Ammon's horn (tissue), 1 donor: ENCODE results near the gene PRRG2.

ENCODE experiments used
- DNase-seq: peaks from one replicate; pipeline ENCODE4 v3.0.0-alpha.2; 2016; ENCODE audit warnings: low spot score

Gene PRRG2

DNA sequence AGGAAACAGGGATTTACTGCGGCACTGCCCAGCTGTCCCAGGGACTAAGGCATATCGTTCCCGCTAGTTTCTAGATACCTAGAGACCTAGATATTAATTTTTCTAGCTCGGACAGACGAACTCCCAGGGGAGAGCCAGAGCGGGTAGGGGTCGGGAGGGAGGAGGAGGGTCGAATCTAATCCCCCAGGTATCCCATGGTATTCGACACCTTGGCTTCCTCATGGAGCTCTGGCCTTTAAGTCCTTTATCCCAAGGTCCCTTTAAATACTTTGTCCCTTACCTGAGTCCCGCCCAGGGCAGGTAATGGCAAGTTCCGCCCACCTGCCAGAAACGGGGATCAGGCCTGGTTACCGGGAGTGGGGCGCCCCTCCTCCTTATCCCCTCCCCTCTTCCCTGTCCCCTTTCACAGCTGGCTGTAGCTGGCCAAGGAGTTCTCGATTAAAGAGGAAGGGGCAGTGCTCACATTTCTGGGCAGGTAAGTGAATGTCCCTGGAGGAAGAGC lies at the start of gene PRRG2:
Gene PRRG2 (plus strand): TSS at position 310 of the 502 bp plus-strand sequence. CDS start 1,904 bp downstream, outside the sequence.
- DNase-seq: no peak

DNA sequence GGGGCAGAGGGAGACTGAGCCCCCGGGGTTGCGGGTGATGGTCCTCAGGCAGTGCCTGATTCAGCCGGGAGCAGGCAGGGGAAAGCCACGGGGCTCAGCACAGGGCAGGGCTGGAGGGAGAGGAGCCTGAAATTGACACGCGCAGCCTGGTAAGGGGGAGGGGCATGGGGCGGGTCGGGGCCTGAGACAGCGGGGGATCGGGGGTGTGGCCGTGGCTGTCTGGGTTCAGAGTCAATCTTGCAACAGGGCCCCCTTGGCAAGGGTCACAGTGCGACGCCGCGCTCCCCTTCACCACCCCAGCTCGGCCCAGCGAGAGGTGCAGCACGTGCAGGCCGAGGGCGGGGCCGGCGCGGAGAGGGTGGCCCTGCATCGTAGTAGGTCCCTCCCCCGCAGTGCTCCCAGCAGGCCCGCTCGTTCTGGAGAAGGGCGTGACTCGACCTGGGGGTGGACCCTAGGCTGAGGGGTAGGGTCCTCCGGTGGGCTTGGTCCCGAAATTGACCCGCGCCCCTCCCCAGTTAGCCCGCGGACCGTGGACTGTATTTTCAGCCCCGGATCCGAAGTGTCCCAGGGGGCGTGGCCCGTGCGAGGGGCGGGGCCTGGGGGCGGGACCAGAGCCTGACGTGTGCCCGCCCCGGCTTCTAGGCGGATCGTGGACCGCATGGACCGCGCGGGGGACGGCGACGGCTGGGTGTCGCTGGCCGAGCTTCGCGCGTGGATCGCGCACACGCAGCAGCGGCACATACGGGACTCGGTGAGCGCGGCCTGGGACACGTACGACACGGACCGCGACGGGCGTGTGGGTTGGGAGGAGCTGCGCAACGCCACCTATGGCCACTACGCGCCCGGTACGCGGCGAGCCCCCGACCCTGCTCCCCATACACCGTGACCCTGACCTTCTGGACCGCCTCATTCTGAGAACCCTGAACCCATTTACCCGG lies 47.3 kb upstream of the PRRG2 start:
- DNase-seq: peak; percentile 72

DNA sequence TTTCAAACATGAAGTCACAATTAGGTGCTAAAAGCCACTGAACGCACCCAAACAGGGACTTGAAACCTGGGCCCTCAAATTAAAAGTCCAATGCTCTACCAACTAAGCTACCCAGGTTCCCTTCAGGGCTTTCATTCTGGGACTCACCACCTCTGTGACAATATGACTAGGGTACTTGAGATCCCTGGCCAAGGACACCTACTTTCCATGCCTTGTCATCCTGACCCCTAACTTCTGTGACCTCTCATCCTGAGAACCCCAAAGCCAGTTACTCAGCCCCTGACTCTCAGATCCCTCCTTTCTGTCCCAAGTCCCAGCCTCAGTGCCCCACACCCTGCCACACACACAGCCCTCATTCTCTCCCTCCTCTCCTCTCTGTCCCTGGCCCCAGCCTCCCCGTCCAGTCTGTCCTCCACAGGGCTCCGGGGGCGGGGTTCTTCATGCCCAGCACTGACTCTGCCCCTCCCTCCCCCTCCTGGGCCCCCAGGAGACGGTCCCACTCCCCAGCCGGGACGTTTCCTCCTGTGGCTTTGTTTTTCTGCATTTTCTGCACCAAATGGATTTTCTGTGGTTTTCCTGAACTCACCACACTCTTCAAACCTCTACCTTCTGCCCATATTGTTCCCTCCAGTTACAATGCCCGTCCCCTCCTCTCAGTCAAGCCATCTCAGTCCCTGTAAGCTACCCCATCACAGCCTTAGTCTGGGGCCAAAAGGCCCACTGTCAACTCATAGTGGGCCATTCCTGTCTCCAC lies 46.3 kb upstream of the PRRG2 start:
- no peak for DNase-seq

DNA sequence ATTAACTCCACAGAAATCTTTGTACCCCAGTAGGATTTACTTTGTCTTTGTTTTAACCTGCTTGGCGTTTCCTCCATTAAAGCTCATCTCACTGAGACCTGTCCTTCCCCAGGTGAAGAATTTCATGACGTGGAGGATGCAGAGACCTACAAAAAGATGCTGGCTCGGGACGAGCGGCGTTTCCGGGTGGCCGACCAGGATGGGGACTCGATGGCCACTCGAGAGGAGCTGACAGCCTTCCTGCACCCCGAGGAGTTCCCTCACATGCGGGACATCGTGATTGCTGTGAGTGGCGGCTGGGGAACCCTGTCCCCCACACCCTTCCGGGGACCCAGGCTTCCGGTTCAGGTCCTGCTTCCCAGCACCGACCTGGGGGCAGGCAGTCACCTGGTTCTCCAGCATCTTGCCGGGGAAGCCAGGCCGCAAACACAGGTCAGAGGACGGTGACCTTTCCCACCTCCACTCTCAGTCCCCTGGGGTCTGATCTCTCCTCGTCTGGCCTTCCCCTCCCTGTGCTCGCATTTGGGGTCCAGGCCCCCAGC lies 44.1 kb upstream of the PRRG2 start:
- DNase-seq: no peak

DNA sequence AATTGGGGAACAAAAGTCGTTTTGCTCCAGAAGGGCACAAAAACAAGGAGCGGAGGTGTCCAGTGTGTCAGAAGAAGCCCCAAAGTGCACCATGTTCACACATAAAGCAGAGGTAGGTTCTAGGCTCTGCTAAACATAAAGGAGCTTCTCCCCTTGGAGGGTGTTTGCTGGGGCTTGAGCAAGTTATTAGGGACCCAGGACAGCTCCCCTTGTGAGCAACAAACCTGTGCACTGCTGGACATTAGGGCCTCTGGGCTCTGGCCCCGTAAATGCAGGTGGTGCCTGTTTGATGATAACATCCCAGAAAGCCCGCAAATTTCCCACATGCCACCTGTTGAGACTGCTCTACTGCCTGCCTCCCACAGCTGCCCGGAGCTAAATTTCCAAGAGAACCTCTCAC lies 42.5 kb upstream of the PRRG2 start:
- no peak for DNase-seq

DNA sequence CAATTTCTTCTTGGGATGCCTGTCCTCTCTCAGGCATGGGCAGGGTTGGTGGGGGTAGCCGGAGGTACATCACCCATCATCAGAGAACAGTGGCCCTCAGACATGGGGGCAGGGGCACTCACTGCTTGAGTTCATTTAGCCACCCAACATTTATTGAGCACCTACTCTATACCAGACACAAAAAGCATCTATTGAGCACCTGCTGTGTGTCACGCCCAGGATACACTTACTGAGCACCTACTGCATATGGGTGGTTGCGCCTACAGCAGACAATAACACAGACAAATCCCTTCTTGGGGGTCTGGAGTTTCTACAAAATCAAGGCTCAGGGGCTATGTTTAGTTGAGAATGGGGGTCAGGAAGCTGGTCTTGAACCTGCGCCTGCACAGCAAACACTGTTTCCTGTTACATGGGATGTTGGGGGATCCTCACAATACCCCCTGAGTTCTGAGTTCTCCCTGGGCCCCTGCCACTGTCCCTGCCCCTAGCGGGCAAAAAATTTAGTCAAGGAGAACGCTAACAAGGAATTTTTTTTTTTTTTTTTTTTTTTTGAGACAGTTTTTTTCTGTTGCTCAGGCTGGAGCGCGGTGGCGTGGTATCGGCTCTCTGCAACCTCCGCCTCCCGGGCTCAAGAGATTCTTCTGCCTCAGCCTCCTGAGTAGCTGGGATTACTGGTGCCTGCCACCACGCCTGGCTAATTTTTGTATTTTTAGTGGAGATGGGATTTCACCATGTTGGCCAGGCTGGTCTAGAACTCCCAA lies 41.7 kb upstream of the PRRG2 start:
- no peak for DNase-seq

DNA sequence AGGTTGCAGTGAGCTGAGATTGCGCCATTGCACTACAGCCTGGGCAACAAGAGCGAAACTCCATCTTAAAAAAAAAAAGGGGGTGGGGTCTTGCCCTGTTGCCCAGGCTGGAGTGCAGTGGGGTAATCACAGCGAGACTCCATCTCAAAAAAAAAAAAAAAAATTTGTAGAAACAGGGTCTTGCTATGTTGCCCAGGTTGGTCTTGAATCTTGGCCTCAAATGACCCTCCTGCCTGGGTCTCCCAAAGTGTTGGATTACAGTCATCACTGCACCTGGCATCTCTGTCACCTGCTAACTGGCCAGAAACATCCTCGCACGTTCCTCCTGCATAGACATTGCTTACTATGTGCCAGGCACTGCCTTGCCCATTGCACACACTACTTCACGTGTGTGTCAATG lies 39.2 kb upstream of the PRRG2 start:
- DNase-seq: no peak

DNA sequence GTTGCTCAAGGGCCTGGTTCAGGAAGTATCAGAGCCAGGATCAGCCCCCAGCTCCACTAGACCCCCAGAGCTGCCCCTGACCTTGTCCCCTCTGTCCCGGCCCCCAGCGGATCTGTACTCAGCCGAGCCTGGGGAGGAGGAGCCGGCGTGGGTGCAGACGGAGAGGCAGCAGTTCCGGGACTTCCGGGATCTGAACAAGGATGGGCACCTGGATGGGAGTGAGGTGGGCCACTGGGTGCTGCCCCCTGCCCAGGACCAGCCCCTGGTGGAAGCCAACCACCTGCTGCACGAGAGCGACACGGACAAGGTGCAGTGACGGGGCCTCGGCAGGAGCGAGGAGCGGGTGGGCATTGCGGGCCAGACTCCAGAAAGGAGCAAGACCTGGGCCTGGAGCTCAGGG lies 38.7 kb upstream of the PRRG2 start:
- DNase-seq: no peak

DNA sequence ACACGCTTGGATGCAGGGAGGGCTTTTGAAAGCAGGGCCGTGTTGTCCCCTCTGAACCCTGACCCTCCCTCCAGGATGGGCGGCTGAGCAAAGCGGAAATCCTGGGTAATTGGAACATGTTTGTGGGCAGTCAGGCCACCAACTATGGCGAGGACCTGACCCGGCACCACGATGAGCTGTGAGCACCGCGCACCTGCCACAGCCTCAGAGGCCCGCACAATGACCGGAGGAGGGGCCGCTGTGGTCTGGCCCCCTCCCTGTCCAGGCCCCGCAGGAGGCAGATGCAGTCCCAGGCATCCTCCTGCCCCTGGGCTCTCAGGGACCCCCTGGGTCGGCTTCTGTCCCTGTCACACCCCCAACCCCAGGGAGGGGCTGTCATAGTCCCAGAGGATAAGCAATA lies 38.1 kb upstream of the PRRG2 start:
- DNase-seq: no peak

DNA sequence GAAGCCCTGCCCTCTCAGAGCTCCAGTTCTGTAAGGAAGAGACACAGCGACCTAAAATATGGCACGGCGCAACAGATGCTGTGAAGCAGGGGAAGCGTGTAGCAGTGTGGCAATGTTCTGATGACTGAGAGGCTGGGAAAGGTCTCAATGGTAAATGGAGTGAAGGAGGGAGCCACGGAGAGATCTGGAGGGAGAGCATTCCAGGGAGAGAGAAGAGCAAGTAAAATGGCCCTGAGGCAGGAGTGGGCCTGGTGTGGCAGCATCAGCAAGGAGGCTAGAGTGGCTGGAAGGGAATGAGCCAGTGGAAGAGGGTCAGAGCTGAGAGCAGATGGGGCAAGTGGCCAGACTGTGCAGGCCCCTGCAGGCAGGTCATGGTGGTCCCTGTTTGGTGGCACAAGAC lies 37.0 kb upstream of the PRRG2 start:
- no peak for DNase-seq

DNA sequence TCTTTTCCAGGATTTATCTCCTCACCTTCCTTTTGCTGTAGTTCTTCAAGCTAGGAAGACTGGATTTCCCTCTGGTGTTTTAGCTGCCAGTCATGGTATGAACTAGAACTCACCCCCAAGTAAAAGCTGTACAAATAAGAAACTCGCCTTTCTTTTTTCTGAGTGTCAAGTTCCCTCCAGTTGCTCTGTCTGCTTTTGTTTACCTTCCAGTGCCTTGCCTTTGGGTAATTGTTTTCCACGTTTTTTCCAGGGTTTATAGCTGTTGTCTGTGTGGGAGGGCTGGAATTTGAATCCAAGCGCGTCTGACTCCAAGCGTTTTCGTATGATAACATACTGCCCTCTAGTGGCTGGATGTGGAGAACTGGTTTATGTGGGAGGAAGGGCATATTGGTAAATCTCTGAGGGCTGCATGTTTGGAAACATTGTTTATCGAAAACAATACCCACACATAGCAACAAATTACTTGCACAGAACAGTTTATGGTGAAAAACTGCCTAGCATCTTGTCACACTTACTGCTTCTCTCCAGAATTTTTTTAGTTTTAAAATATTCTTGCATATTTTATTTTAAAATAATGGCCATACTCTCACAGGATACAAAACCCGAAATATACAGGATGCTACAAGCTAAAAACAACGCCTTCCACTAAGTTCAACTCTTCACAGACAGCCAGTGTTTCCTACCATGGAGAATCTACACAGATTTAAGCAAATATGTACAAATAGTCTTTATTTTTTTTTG lies 34.1 kb upstream of the PRRG2 start:
- peak; percentile 92 for DNase-seq

DNA sequence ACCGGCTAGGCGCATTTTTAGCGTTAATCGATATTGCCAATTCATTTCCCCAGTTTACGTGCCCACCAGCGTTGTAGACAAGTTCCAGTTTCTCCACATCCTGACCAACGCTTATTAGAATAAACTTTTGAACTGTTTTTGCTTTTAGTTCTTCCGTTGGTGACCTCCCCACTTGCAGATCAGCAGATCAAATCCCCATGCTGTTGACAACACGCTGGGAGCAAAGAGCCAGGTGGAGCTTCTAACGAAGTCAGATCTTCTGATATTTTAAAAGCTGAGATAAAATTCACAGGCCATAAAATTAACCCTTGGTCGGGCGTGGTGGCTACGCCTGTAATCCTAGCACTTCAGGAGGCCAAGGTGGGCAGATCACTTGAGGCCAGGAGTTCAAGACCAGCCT lies 32.1 kb upstream of the PRRG2 start:
- DNase-seq: no peak

DNA sequence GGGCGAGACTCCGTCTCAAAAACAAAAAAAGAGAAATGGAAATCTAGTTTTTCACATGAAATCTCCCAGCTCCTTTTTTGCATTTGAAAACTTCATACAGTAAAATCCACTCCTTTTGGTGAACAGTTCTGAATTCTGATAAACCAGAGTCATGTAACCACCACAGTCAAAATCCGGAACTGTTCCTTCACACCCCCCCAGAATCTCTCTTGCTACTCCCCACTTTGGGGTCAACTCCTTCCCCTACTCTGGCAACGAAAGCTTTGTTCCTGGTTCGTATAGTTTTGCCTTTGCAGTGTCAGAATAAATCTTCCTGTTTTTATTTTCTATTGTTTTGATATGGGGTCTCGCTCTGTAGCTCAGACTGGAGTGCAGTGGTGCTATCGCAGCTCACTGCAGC lies 29.6 kb upstream of the PRRG2 start:
- peak; percentile 20 for DNase-seq

DNA sequence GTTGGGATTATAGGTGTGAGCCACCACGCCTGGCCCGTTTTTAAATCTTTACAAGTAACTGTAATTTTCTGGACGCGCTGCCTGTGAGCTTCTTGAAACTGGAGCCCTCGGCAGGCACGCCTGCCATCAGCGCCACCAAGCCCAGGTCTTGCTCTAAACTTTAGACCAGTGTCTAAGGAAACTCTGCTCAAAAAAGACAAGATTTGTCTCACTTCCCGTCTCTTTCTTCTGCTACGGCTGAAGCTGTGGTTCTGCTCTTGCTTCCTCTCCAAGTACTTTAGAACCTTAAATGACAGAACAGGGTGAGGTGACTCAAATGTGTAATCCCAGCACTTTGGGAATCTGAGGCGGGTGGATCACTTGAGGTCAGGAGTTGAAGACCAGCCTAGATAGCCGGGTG lies 28.4 kb upstream of the PRRG2 start:
- DNase-seq: peak; percentile 53

DNA sequence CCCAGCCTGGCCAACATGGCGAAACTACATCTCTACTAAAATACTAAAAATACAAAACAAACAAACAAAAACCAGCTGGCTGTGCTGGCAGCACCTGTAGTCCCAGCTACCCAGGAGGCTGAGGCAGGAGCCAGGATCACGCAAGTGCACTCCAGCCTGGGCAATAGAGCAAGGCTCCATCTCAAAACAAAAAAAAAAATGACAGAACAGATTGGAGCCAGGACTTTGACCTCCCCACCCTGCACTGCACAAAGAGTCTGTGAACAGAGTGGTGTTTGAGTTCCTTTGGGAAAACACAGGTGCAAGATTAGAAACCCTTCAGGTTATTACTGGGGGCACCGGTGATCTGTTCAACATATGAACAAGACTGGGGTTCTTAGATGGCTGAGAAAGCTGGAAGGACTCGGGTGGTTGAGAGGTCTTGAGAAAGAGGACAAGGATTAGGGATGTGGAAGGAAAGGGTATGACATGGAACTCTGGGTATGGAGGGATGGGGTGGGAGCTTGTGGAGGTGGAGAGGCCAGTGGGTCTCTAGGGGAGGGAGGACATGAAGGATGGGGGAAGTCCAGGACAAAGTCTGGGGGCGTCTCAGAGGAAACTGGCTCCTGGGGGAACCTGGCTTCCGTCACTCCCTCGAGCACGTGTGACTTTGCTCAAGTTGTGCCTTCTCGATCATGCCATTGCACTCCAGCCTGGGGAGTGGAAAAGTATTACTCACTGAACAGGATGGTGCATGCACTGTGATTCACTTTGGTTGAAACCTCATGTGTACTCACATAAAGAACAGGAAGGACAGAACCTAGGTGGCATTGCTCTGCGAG lies 27.5 kb upstream of the PRRG2 start:
- DNase-seq: no peak

DNA sequence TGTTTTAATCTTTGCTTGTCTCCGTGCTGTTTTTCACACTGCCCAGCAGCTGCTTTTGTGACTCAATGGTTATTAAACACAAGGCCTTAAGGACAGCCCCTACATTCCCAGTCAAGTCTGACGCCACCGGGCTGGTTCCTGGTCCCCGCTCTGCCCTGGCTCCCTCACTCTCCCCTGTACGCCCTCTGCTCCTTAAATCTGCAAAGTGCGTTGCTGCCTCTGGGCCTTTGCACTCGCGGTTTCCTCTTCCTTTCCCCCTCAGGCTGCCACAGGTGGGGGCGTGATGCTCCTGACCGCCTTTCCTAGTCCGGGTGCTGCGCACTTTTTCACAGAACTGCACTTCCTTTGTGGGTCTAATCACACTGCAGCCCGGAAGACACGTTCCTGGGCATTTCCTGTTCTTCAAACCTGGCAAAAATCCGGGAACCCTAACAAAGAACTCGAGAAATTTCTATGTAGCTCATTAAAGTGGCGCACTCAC lies 26.4 kb upstream of the PRRG2 start:
- peak; percentile 15 for DNase-seq

DNA sequence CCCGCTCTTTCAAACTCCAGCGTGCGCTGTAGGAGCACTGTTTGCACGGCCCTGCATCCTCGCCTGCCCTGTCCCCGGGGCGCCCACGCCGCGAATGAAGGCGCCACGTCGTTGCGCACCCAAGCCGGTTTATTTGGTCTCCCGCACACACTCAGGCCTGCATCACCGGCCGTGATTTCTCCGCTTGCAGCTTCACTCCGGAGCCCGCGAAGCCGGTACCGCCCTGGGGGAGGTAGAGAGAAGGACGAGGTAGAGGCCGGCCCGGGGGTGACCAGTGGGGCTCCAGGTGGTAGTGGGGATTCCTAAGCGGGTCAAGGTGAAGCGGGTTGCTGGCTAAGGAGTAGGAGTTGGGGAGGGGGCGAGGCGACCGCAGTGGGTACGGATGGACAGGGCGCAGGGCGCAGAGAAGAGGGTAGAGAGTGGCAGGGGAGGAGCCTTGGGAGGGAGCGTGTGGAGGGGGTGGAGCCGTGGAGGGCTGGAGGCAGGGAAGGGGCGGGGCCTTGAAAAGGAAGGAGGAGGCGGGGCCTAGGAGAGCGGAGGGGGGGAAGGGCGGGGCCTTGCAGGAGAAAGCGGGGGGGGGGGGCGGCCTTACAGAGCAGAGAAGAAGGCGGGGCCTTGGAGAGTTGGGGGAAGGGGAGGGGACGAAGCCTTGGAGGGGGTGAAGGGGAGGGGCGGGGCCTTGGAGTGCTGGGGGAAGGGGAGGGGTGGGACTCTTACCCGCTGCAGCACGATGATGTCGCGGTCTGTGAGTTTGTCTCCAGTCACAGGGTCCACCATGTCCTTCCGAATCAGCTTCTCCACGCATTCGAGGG lies 25.3 kb upstream of the PRRG2 start:
- DNase-seq: peak; percentile 28

DNA sequence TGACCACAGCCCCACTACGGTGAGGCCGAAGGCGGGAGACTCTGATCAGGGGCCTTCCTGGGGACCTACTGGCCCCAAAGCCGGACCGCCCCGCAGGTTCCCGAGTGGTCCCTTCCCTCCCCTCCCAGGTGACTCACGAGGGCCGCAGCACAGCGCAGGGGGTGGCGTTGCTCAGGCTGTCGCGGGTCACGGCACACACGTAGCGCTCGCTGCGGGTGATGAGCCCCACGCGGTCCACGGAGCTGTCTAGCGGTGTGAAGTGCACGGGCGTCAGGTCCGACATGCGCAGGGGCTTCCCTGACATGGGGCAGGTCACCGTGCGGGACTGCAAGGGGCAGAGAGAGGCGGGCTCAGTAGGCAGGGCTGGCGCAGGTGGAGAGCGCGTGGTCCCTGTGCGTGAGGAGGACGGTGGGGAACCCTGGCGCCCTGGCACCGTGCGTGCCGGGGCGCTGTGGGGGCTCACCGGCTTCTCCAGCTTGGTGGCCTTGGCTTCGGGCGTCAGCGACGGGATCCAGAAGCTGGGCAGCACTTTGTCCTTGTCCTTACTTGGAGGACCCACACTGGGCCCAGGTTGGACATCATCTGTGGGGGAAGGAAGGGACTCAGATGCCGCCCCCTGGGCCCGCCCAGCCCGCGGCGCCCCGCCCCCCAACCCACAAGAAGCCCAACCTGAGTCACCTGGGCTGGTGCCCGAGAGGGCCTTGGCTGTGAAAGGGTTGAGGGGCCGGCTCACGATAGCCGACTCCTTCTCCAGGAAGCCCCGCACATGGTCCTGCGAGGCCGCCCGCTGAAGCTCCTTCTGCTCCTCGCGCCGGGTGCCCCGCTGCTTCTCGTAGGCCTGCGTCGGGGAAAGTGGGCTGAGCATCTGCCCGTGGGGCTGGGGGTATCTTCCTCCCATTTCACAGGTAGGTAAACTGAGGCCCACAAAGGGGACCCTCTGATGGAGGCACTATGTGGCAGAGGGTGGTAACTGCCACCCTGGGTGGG lies 24.4 kb upstream of the PRRG2 start:
- DNase-seq: no peak
